Measurements from ENCODE around the gene HBG1.

The HBG1 gene

DNA sequence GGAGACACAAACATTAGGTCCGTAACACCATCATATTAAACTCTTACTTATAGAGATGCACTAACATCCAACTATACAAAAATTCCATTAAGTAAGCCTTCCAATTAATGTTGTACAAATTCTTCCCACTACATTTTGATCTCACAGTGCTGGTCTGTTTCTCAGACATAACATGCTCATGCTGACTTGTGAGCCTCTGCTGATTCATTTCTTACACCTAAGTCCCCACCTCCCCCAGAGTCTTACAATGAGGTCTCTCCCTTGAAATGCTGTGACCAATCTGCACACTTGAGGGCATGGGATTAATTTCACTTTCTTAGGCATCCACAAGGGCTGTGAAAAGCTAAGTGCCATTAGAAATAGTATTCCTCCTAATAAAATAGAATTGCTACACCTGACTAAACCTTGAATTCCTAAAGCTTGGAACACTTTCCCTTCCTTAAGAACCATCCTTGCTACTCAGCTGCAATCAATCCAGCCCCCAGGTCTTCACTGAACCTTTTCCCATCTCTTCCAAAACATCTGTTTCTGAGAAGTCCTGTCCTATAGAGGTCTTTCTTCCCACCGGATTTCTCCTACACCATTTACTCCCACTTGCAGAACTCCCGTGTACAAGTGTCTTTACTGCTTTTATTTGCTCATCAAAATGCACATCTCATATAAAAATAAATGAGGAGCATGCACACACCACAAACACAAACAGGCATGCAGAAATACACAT, 2.0 kb downstream of the HBG1 start:
- DNase-seq (ENCODE audit: low spot score) = no peak

GRCh38 chr11:5246772-5247471, 2.7 kb downstream of the HBG1 start:
- DNase-seq (ENCODE audit: low spot score) = no peak

- no peak for DNase-seq (ENCODE audit: low spot score)
Observed at GRCh38 chr11:5245155-5245554, 4.5 kb downstream of the HBG1 start.

- DNase-seq (ENCODE audit: low spot score) = no peak
Observed at GRCh38 chr11:5243816-5244180, 5.9 kb downstream of the HBG1 start.

GRCh38 chr11:5242933-5243815, 6.5 kb downstream of the HBG1 start:
- no peak for DNase-seq (ENCODE audit: low spot score)

DNA sequence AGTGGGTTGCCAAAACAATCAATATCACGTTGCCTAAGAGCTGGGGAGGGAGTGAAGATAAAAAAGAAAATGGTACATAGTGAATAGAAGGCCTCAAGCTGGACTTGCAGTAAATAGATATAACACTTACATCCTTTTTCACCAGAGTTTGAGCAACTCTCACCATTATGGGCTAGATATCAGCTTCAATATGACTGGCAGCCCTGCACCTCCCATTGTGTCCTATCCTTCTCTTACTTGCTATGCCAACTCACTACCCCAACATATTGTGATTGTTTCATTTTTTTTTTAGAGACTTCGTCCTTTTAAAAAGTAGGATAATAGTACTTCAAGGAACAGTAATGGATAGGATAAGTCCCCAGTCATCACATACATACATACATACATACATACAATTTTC, 7.4 kb downstream of the HBG1 start:
- DNase-seq (ENCODE audit: low spot score) = no peak

DNA sequence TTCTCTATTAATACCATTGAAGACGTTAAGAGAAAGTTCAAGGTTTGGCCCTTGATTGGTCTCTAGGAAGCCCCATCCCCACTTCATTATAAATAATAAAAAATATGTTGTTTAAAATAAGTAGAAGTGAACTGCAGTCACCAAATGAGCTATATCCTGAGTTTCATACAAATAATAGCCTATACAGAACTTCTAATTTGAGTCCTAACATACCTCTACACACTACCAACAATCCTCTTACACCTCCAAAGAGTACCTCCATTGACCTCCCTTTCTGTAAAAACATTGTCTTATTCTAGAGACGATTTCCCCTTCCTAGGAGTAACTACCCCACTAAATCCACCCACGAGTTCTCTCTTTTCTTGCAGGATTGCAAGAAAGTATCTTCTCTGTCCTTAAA, 8.2 kb downstream of the HBG1 start:
- DNase-seq (ENCODE audit: low spot score) = no peak

GRCh38 chr11:5240458-5240857, 9.2 kb downstream of the HBG1 start:
- no peak for DNase-seq (ENCODE audit: low spot score)

GRCh38 chr11:5240056-5240455, 9.6 kb downstream of the HBG1 start:
- DNase-seq (ENCODE audit: low spot score) = no peak

GRCh38 chr11:5239046-5239445, 10.6 kb downstream of the HBG1 start:
- DNase-seq (ENCODE audit: low spot score) = no peak

DNA sequence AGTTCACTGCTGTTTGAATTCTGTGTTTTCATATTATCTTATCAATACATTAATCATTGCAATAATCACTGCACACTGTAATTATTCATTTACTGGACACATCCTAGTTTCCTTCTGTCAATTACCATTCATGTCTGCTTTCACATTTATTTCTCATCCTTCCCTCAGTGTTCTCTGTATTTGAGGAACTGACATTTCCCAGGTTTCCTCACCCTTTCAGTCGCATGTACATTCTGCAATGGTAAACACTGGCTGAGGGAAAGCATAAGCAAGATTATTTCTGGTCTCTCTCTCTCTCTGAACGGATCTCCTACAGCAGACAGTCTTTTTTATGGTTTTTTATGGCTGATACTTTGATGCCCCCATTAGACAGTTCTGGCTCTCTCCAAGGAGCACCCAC, 11.2 kb downstream of the HBG1 start:
- DNase-seq (ENCODE audit: low spot score) = no peak

DNA sequence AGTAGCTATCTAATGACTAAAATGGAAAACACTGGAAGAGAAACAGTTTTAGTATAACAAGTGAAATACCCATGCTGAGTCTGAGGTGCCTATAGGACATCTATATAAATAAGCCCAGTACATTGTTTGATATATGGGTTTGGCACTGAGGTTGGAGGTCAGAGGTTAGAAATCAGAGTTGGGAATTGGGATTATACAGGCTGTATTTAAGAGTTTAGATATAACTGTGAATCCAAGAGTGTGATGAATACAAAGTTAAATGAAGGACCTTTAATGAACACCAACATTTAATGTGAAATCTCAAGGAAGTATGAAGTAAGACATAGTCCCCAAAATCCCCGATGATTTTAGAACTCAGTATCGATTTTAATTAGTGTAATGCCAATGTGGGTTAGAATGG, 12.2 kb downstream of the HBG1 start:
- no peak for DNase-seq (ENCODE audit: low spot score)

- no peak for DNase-seq (ENCODE audit: low spot score)
Observed at GRCh38 chr11:5235364-5236095, 14.1 kb downstream of the HBG1 start.

DNA sequence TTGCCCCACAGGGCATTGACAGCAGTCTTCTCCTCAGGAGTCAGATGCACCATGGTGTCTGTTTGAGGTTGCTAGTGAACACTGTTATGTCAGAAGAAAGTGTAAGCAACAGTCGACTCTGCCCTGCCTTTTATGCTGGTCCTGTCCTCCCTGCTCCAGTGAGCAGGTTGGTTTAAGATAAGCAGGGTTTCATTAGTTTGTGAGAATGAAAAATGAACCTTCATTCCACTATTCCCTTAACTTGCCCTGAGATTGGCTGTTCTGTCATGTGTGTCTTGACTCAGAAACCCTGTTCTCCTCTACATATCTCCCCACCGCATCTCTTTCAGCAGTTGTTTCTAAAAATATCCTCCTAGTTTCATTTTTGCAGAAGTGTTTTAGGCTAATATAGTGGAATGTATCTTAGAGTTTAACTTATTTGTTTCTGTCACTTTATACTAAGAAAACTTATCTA, 15.2 kb downstream of the HBG1 start, which contains the start of gene HBD:
Gene HBD (minus strand): TSS at position 103 of the 454 bp plus-strand sequence. CDS start 50 bp downstream, at position 53.
- no peak for DNase-seq (ENCODE audit: low spot score)

GRCh38 chr11:5233307-5233706, 16.4 kb downstream of the HBG1 start:
- DNase-seq (ENCODE audit: low spot score) = no peak

DNA sequence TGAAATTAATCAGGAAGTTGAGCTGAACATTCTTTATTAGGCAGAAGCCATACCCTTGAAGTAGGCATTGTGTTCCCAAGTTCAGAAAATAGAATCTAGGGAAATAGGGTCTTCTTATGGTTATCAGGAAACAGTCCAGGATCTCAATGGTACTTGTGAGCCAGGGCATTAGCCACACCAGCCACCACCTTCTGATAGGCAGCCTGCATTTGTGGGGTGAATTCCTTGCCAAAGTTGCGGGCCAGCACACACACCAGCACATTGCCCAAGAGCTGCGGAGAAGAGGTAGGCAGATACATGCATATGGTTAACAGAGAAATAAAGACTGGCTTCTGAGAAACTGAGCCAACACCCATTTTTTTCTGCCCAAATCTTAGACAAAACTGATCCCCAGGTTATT, 16.8 kb downstream of the HBG1 start:
- DNase-seq (ENCODE audit: low spot score) = no peak

- DNase-seq (ENCODE audit: low spot score) = no peak
Observed at GRCh38 chr11:5232176-5232575, 17.5 kb downstream of the HBG1 start.

GRCh38 chr11:5231111-5231510, 18.5 kb downstream of the HBG1 start:
- no peak for DNase-seq (ENCODE audit: low spot score)

DNA sequence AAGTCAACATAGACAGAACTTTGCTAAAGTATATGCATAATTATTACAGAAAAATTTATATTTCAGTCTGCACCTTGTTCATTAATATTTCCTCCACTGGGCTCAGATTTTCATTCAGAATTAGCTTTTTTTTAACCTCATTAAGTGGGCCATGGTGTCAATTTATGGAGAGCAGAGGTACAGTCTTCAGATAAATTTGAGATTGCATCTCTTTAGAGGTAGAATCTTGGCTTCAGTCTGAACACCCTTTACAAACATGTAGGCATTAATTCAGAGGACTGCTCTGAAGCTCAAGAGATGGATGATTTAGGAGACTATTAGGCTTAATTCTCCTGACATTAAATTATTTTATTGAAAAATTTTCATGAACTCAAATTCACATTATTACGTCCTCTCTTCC, 19.4 kb downstream of the HBG1 start:
- no peak for DNase-seq (ENCODE audit: low spot score)

GRCh38 chr11:5229796-5230195, 19.9 kb downstream of the HBG1 start:
- DNase-seq (ENCODE audit: low spot score) = no peak

- no peak for DNase-seq (ENCODE audit: low spot score)
Observed at GRCh38 chr11:5229356-5229755, 20.3 kb downstream of the HBG1 start.

- no peak for DNase-seq (ENCODE audit: low spot score)
Observed at GRCh38 chr11:5228124-5228523, 21.5 kb downstream of the HBG1 start.
